ENCODE data around the gene MYO5B.

Gene MYO5B

DNA sequence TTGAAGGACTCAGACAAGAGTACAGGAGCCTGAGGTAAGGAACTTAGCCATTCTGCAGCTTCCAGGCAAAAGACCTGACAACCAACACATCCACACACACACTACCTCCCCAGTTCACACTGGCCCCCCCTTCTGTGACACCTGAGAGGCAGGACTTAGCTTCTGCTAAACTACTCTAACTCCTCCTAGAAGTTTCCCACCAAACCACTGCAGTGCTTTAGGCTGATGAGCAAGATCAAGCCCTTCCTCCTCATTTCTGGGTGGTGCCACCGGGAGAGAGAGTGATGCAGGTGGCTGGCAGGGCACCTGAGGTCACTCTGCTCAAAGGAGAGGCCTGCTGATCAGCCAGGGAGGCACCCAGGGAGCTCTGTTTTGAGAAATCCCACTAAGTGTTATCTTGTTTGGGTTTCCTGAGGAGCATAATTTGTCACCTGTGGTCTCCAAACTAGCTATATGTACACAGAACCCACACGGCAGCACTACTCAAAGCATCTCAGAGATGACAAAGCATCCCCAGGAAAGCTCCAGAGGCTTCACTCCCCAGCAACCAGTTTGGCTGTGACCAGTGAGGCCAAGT lies 188.4 kb downstream of the MYO5B start:
- DNase-seq = no peak

DNA sequence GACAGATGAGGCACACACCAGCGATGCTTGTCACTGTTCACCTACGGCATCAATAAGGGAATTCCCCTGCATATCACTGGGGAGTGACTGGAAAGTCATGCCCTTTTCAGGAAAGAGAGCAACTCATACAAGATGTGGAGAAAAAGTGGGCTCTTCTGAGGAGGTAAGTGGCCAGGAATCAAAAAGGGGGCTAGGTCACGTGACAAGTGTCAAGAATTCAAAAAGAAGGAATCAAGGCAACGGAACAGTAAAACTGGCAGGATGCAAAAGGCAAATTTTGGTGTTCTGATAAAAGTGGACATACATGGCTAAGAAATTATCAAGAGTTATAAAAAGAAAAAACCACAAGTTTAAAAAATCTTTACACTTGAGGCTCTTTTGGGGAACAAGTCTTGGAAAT lies 190.9 kb downstream of the MYO5B start:
- DNase-seq = no peak

DNA sequence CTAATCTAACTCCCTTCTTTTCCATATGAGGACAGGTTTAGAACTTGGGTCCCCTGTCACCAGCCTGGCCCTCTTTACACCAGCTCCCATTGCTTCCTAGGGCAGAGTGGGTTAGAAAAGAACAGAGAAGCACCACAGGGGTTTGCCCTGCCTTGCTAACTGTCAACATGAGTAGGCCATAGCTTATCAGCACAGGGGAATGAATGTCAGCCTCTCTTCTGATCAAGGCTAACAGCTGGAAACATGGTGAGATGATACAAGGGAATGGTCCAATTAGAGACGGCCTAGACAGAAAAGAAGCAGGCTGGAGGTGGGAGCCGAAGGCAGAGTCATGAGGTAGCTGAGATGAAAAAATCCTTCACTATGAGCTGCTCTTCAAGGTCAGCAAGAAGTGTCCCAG lies 192.2 kb downstream of the MYO5B start:
- no peak for DNase-seq

DNA sequence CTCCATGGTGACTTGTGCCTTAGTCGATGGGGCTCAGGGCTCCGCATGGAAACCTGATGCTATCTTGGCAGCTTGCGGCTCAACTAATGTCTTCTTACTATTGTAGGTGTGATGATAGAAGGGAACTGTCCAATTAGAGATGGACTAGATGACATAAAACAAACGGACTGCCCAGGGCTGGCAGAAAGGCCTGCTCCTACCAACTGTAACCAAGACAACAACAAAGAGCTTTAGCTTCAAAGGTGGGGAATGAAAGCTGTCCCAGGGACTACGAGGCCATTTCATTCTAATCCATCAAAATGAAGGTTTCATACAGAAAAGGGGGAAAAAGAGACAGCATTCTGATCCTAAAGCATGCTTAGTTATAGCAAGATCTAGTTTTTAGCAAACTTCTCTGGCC lies 194.7 kb downstream of the MYO5B start:
- no peak for DNase-seq

DNA sequence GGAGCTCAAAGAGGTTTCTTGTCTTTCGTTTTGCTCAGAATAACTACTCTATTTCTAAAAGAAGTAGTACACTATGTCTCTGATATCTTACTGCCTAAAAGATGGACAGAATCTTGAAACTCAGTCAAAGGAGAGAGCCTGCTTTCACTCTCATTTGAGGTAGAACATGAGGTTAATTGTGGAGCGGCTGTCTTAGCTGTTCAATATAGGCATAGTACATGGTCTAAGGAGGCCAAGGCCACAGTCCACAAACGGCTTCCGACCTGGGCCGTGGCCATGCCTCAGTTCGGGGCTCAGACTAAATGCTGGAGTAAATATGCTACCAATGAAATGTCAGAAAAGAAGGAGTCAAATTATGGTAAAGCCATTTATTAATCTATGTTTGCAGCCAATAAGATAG lies 195.8 kb downstream of the MYO5B start:
- no peak for DNase-seq

DNA sequence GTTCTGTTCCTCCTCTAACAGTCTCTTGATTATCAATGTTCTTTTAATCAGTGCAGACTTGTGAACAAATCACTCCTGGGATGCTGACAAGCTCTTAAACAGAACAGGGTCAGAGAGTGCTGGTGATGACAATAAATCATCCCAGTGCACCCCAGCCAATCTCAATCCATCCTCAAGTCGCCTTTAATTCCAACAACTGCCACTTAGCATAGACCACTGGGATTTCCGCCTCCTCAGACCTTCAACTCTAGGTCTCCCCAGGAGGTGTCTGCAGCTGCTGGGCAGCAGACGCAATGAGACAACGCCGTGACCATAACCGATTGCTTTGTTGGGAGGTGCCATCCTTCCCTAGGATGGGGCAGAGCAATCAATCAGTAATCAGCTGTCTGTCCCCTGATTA lies 197.4 kb downstream of the MYO5B start:
- no peak for DNase-seq

DNA sequence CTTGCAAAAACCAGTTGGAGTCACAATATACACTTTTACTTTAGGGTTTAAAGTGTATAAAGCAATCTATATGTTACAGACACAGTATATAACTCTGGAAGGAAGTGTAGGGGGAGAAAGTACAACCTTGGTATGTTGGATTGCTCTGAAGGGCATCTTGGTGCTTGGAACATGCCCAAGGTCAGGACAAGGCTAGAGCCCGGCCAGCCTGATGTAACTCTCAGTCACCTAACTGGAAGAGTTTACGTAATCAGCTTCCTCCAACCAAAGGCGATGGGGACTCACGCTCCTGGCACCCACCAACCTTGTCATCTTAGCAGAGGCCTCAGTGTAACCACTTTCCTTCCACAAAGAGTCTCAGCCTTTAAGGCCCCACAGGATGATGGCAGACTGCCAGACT lies 200.5 kb downstream of the MYO5B start:
- DNase-seq = no peak

DNA sequence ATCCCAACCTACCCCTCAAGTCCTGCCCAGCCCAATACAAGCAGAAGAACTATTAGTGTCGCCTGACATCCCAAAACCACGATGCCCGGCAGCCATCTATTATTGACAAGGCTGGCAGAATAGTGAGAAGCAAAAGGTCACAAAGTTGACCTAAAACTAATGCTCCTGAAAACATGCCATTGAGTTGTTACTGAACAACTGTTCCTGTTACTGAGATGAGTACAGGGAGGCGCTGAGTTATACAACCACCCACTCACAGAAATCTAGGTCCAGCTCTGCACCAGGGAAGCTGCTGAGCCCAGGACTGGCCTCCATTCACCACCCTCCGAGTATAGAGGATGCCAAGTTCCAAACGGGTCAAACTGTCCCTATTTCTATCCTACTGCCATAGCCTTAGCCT lies 201.6 kb downstream of the MYO5B start:
- no peak for DNase-seq

DNA sequence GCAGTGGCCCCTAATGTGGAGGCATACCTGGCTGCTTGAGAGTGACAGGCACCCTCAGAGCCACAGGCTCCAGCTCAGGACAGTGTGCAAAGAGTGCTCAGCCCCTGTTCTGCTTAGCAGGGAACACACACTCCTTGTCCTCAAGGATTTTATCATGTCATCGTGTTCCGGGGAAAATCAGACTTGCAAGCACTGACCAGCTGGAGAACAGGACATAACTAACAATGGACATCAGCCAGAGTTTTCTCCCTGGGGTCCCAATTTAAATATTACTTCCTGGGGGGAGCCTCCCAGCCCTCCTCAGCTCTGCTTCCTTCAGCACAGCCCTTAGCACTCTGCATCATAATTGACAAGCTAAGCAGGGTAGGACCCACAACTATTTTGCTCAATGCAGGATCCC lies 206.2 kb downstream of the MYO5B start:
- DNase-seq = no peak

DNA sequence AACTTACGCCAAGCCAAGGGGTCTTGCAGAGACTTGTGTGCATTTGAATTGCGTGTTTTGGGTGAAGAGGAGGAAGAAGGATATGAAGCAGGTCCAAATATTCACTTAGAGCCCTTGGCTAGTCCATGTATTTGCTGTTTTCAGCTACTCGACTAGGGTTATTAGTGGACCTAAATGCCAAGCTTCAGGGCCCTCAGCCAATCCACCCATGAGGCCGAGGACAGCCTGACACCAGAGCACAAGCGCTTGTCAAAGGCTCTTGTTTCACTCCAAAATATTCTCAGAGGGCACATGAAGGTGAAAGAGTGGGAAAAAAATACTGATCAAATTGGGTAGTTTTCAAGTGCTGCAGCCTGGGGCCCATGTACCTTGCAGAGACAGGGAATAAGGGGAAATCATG lies 206.8 kb downstream of the MYO5B start:
- no peak for DNase-seq

DNA sequence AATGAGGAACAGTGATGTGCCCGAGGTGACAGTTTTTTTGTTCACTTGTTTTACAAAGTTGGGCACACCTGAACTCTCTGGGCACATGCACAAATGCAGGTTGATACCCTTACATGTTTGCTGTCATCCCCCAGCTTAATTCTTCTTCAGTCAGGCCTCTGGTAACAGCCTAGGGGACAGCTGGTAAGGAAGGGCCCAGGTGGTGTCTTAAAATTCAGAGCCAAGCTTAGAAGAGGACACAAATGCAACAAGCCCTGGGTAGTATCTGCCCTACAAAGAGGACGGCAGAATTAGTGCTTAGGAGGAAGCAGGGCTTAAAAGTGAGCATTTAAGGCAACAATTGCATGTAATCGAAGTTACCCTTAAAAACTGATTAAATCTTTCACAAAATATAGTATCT lies 209.7 kb downstream of the MYO5B start:
- DNase-seq = no peak

DNA sequence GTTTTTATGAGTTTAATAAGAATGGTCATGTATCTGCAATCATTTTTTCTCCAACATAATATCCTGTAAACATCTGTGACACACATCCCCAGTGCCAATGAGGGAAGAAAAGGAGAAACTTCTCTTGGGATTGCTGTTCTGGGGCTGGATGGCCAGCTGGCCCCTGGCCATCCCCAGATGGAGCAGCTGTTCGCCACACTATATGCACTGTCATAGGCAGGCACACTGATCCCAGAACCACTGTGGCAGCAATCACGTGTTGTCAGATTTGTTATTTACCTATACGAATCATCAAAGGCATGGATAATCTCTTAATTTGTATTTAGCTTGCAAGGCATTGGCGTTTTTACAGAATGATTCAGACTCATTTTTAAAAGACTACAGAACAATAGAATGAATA lies 214.1 kb downstream of the MYO5B start:
- no peak for DNase-seq

DNA sequence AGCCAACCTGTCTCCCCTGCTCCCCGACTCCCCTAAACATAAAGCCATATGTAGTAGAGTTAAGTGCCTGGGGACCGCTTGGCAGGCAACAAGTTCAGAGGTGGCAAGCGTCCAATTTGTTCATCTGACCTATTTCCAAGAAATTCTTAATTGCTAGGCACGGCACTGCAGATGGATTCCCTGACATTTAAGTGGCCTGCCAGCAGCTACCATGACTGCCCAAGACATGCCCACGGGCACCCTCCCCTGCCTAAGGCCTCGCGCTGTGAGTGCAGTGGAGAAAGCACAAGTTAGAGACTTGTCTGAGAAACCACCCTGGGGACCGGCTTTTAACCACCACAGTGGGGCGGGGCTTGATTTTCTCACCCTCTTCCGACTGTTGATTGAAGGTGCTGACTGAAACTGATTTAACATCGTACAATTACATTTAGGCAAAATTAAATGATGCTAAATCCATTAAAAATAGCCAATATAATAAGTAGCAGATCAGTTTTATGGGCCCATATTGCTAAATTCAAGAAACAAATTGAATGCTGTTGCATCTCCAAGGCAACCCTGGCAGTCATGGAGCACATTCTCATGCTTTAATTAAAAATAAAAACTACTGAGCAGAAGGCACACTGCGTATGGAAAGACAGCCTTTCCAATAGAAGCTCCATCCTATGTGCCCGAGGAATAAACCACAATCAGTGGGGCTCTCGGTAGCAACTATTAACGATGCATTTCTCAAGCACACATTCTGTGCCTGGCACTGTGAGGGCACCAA lies 218.0 kb downstream of the MYO5B start:
- no peak for DNase-seq

DNA sequence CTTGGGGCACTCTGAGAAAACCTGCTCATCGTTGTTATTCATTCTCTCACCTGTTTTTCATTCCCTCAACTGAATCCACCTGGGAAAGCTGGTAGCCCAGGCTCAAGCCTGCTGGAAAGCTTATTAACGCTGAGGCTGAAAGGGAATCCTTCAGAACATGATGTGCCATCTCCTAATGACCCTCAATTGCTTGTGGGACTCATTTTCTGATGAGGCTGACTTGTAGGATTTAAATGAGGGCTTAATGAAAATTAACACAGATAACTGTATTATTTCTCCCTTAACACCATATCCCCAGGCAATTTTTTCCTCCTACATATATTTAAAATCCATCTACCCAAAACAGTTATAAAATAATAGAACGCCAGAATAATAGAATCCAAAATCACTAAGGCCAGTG lies 218.9 kb downstream of the MYO5B start:
- no peak for DNase-seq

DNA sequence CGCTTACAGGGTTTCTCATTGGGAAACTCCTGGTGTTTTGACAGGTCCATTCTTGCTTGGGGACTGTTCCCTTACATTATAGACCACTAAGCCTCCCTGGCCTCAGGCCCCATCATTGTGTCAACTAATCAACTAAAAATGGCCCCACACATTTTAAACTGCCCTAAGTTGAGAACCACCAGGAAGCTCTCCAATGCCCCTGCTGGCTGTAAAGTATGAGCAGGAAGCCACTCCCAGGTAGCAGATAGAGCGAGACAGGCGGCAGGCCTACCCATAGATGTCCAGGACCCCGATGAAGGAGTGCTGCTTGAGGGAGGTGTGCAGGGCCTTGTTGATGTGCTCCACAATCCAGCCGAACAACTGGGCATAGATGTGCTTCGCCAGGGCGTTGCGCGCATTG lies 220.9 kb downstream of the MYO5B start:
- DNase-seq = no peak

DNA sequence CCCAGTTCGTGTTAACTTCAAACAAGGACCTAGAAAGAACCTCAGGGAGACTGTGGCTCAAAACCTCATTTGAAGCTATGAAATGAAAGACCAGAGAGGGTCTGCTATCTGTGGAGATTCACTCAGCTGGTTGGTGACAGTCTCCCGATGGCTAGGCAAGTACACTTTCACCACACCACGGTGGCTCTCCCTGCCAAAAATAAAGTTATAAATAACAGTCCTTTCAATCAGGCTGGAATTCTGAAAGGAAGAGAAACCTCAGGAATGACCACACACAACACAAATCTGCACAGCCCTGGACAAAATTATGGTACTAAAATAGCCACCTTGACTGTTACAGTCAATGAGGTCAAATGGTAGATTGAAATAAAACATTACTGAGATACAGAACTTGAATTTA lies 221.4 kb downstream of the MYO5B start:
- no peak for DNase-seq

DNA sequence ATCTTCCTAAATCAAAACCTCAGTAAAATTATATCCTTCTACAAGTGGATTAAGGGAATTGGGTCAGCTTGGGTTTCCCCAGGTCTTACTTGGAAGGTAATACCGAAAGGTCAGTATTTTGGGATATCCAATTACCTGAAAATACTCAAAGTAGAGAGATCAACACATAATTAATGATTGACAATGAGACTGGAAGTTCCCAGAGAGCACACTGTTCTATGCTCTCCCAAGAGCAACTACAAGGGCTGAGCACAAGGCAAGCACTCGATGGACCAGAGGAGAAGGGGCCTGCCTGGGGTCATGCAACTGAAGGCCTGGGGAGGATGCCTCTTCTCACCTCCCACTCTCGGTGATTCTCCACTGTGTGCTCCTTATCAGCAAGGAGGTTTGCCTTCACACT lies 222.4 kb downstream of the MYO5B start:
- no peak for DNase-seq

DNA sequence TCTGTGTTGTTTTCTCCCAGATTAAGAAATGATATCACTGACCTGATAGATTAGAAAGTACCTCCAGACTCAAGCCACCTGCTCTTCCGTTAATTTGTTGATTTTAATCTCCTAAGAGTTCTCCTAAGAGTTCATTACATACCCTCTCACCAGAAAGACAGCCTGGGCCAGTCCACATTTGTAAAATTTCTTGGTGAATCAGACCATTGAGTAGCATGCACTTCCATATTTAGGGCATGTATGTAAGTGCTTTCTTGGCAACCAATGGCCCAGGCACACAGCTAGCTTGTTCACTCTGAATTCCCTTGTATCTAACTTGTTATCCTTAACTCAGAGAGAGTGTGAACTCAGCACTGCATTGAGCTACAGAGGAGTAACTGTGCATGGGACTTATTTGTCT lies 223.5 kb downstream of the MYO5B start:
- DNase-seq = no peak

DNA sequence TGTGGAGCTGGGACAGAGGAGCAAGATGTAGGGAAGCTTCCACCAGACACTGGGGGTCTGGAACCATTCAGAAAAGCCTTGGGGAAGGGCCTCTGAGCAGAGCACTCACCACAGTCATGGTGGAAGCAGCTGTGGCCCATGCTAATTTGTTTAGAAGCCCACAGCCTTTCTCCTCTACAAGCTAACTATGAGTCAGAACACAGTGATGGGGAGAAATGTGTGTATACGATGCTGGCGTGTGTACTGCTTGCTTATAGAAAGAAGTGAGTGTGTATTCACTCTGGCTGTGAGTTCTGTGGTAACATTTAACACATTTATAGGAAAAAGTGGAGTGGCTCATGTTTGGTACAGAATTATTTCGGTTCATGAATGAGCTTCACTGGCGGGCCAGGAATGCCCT lies 224.6 kb downstream of the MYO5B start:
- DNase-seq = no peak

DNA sequence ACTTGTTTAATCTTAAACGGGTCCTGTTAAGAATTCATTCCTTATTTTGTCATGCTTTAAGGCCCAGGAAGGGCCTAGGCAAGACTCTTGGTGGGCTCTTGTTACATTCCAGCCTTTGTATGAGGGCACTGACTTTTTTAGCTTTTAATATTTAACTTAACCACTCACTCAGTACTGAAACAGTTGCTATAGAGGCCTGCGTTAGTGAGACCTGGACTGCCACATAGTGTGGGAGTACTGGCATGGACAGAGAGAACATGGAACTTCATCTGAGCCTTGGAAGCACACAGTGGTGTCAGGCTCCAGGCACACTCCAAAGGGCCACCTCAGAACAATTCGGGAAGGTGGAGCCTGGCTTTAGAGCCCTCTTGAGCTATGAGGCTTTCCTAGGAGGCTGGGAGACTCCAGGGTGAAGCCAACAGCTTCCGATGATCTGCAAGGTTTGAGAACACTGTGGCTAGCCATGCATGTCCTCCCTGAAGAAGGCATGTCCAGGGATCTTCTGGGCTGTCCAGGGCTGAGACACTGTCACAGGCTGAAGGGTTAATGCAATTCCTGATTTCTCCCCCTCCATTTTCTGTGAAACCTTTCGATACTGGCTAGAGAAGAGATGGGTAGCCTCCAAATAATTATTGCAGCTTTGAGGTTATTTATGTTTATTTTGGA lies 226.2 kb downstream of the MYO5B start:
- no peak for DNase-seq

DNA sequence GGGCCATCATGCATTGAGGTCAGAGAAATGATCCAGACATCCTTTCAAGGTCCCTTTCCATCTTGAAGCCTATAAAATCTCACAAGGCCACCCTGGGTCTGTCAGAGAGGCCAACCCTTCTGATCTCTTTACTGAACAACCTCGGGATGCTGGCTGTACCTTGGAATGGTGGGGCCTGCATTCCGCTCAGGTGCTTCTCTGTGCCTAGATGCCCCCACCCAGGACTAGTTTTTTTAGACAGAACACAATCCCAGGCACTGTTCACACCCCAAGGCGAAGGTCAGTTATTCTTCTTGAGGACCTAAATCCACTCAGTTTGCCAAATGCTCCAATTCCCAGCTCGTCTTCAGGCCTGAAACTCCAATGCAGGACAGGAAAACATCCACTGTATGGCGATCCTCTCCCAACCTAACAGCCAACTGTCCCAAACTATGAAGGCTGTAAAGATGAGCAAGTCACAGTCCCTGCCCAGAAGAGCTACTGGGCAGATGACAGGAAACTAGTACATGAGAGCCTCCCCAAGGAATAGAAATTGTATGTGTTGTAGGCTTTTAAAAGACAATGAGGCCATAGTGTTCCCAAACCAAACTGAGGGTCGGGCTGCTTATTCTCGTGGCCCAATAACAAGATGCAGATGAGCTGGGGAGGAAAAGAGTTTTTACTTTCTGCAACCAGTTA lies 227.2 kb downstream of the MYO5B start:
- DNase-seq = no peak

DNA sequence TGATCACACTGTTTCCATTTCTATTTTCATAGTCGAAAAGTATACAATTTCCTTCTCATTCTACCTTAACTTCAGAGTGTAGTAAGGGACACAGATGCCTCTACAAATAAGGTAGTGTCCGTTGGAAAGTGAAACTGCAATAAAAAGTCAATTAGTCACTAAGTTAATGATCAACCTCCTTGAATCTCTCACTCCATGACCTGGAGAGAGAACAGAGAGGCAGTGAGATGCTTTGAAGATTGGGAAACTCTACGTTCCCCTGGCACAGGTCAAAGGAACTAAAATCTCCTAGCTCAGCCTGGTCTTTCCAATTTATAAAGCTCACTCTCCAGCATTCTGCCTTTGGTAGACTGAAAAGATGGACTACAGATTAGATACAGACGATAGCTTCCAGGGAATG lies 227.8 kb downstream of the MYO5B start:
- no peak for DNase-seq

DNA sequence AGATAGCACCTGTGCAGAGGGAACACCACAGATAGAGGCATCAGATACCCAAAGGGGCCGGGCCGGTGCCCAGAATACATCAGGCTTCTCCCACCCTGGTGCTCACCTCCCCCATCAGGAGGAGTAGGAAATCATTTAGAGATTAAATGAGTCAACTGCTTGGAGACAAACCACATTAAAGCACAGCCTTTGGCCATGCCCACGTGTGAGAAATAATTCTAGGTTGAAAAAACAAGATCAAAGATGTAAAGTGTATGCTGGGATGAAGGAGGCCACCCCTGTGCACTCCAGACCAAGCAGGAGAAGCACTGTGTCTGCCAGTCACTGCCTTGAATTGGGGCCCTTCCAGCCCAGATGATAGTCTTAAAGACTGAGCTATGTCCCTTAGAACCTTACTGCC lies 228.9 kb downstream of the MYO5B start:
- no peak for DNase-seq

DNA sequence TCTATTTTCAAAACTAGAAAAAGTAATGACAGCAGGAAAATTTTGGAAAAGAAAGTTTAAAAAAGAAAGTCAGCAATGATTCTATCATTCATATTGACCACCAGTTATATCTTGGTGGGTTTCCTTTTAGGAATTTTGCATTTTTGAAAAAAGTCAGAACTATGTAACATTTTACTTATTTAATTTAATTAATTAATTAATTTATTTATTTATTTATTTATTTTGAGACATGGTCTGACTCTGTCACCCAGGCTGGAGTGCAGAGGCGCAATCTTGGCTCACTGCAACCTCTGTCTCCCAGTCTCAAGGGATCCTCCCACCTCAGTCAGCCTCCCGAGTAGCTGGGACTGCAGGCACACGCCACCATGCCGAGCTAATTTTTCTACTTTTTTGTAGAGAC lies 231.7 kb downstream of the MYO5B start:
- DNase-seq = no peak

All from stimulated activated CD4-positive, alpha-beta T cell treated with anti-CD3 and anti-CD28 coated beads, Interleukin-4, amount 100 ng/mL, for 24 hours (primary cell).